DOHH2 (cell line): ENCODE results near the gene TOMM40.
A peak's percentile ranks its signal among the peaks of the same experiment; 100 is the strongest.

ENCODE experiments used
- H3F3A ChIP-seq: fragments of 200-600 bp; sonication (generic), shearing (Covaris generic); 2 replicates; pipeline ENCODE4 v1.6.0; 2016; ENCODE audit warnings: antibody characterized with exemption, mild to moderate bottlenecking; ENCODE audit not compliant: control insufficient read depth, insufficient read depth
- H3K27ac ChIP-seq: fragments of 200-600 bp; sonication (generic); 2 replicates; pipeline ENCODE4 v1.5.1; 2014; ENCODE audit warnings: low read depth, mild to moderate bottlenecking, low read length, moderate library complexity
- H3K27me3 ChIP-seq: fragments of 200-600 bp; sonication (generic); 2 replicates; pipeline ENCODE4 v1.6.1; 2014; ENCODE audit warnings: mild to moderate bottlenecking, low read length, mixed read lengths; ENCODE audit not compliant: control insufficient read depth
- H3K36me3 ChIP-seq: fragments of 200-600 bp; sonication (generic); 2 replicates; pipeline ENCODE4 v1.6.1; 2014; ENCODE audit warnings: mild to moderate bottlenecking, low read length, moderate library complexity, mixed read lengths; ENCODE audit not compliant: control insufficient read depth
- H3K4me1 ChIP-seq: fragments of 200-600 bp; sonication (generic); 2 replicates; pipeline ENCODE4 v1.6.1; 2014; ENCODE audit warnings: mild to moderate bottlenecking, low read length, mixed read lengths; ENCODE audit not compliant: control insufficient read depth
- H3K4me2 ChIP-seq: fragments of 200-600 bp; sonication (generic); 2 replicates; pipeline ENCODE4 v1.6.0; 2014; ENCODE audit warnings: mild to moderate bottlenecking, low read length, moderate library complexity
- H3K4me3 ChIP-seq: fragments of 200-600 bp; sonication (generic); 2 replicates; pipeline ENCODE4 v1.5.1; 2014; ENCODE audit warnings: mild to moderate bottlenecking, low read length, mixed read lengths
- H3K79me2 ChIP-seq: fragments of 200-600 bp; sonication (generic); 2 replicates; pipeline ENCODE4 v1.6.1; 2014; ENCODE audit warnings: mild to moderate bottlenecking, low read length, mixed read lengths; ENCODE audit not compliant: control insufficient read depth
- H3K9me2 ChIP-seq: fragments of 200-600 bp; sonication (generic); replicated peaks from 2 replicates; pipeline ENCODE4 v1.6.1; 2014; ENCODE audit warnings: mild to moderate bottlenecking, low read length, mixed read lengths; ENCODE audit not compliant: control insufficient read depth
- H3K9me3 ChIP-seq: fragments of 200-600 bp; sonication (generic); 2 replicates; pipeline ENCODE4 v1.6.1; 2014; ENCODE audit warnings: antibody characterized with exemption, low read length, mixed read lengths; ENCODE audit not compliant: control insufficient read depth, insufficient read depth
- H4K20me1 ChIP-seq: fragments of 200-600 bp; sonication (generic); 2 replicates; pipeline ENCODE4 v1.6.0; 2014; ENCODE audit warnings: low read depth, mild to moderate bottlenecking, antibody characterized with exemption, low read length, moderate library complexity; ENCODE audit not compliant: control insufficient read depth, insufficient read depth
- CTCF ChIP-seq: fragments of 200-600 bp; sonication (generic); IDR thresholded peaks from one replicate; pipeline ENCODE4 v1.5.1; 2014; ENCODE audit warnings: antibody characterized with exemption, mild to moderate bottlenecking, low read depth, low read length; ENCODE audit not compliant: poor library complexity, severe bottlenecking
- EZH2phosphoT487 ChIP-seq: fragments of 200-600 bp; sonication (generic); IDR thresholded peaks from 2 replicates; pipeline ENCODE4 v1.6.1; 2017; ENCODE audit warnings: borderline replicate concordance, mild to moderate bottlenecking, antibody characterized with exemption, low read length, moderate library complexity, mixed read lengths

TOMM40 gene

DNA sequence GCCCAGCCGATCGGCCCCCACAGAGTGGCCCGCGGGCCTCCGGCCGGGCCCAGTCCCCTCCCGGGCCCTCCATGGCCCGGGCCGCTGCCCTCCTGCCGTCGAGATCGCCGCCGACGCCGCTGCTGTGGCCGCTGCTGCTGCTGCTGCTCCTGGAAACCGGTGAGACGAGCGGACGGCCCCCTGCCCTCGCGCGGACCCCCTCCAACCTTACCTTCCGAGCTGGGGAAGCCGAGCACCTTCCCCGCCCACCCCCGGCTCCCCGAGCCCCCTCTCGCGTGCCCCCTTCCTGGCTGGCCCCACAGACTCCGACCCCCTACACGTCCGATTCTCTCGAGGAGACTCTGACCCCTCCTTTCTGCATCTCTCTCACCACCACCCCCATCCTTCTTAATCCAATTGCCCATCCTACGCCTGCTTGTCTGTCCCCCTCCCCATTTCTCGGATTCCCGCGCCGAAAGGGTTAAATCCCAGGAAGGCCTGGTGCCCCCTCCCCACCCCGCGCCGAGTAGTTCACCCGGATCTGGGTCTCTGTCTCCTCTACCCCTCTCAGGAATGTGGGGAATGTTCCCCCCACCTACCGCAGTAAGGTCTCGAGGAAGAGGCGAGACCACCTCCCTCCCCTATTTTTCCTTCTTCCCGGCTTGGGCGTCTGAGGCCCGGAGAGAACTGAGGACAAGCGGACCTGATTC lies 44.5 kb upstream of the TOMM40 start:
- peaks cover 19% of the 10 kb centered on the region for H3K4me1 ChIP-seq
- no peaks in the 10 kb centered on the region for H3K9me2 ChIP-seq
- H3F3A ChIP-seq: peaks cover 5% of the 10 kb centered on the region; the same call in 1 of the 2 replicates
- TF ChIP-seq CTCF (no peak), EZH2phosphoT487 (no peak)
- no peaks in the 10 kb centered on the region for H3K36me3 ChIP-seq
- H3K9me3 ChIP-seq: no peaks in the 10 kb centered on the region
- no peak overlapping the region for H3K27ac ChIP-seq
- H3K4me3 ChIP-seq: peak overlapping the region; percentile 76
- H3K4me2 ChIP-seq: peak overlapping the region; percentile 86
- peaks cover 6% of the 10 kb centered on the region; the same call in 1 of the 2 replicates for H4K20me1 ChIP-seq
- H3K79me2 ChIP-seq: no peaks in the 10 kb centered on the region
- H3K27me3 ChIP-seq: peaks cover 43% of the 10 kb centered on the region

GRCh38 chr19:44847144-44848035 lies 43.7 kb upstream of the TOMM40 start:
- Histone ChIP-seq H3F3A (peaks cover 5% of the 10 kb centered on the region; the same call in 1 of the 2 replicates), H3K4me2 (no peak overlapping the region), H3K4me3 (no peak overlapping the region), H3K9me2 (no peaks in the 10 kb centered on the region), H3K27me3 (peaks cover 43% of the 10 kb centered on the region), H4K20me1 (peaks cover 6% of the 10 kb centered on the region; the same call in 1 of the 2 replicates), H3K79me2 (no peaks in the 10 kb centered on the region), H3K27ac (no peak overlapping the region), H3K36me3 (no peaks in the 10 kb centered on the region), H3K9me3 (no peaks in the 10 kb centered on the region), H3K4me1 (peaks cover 19% of the 10 kb centered on the region)
- TF ChIP-seq EZH2phosphoT487 (no peak), CTCF (no peak)

GRCh38 chr19:44848036-44848811 lies 42.8 kb upstream of the TOMM40 start:
- peaks cover 6% of the 10 kb centered on the region; the same call in 1 of the 2 replicates for H4K20me1 ChIP-seq
- no peaks in the 10 kb centered on the region for H3K9me2 ChIP-seq
- H3K4me2 ChIP-seq: no peak overlapping the region
- no peak overlapping the region for H3K27ac ChIP-seq
- peaks cover 19% of the 10 kb centered on the region for H3K4me1 ChIP-seq
- H3K36me3 ChIP-seq: no peaks in the 10 kb centered on the region
- no peaks in the 10 kb centered on the region for H3K79me2 ChIP-seq
- no peak overlapping the region for H3K4me3 ChIP-seq
- H3K9me3 ChIP-seq: no peaks in the 10 kb centered on the region
- TF ChIP-seq CTCF: no peak
- no peak for TF ChIP-seq EZH2phosphoT487
- peaks cover 5% of the 10 kb centered on the region; the same call in 1 of the 2 replicates for H3F3A ChIP-seq
- H3K27me3 ChIP-seq: peaks cover 43% of the 10 kb centered on the region
